Keratinocyte (primary cell): ENCODE results near the gene UBQLN4.

Experiments used
- EZH2 ChIP-seq: IDR thresholded peaks from one replicate; pipeline ENCODE4 v1.6.1; 2012; ENCODE audit warnings: inconsistent platforms, mild to moderate bottlenecking, low read length, moderate library complexity
- TF ChIP-seq, protein P1 (sequence below), 3 experiments: IDR thresholded peaks in 1 of 3; conservative IDR thresholded peaks in 1 of 3; optimal IDR thresholded peaks in 1 of 3; 2 replicates in 2 of 3; 3 replicates in 1 of 3; pipeline versions ENCODE3 to v1.5.1; 2011; ENCODE audit warnings: low read length in 3 of 3, mild to moderate bottlenecking in 3 of 3, moderate library complexity in 2 of 3, control low read depth in 1 of 3, inconsistent platforms in 1 of 3; ENCODE audit not compliant: insufficient read depth in 2 of 3; ENCODE audit errors: extremely low read depth in 1 of 3

DNA sequence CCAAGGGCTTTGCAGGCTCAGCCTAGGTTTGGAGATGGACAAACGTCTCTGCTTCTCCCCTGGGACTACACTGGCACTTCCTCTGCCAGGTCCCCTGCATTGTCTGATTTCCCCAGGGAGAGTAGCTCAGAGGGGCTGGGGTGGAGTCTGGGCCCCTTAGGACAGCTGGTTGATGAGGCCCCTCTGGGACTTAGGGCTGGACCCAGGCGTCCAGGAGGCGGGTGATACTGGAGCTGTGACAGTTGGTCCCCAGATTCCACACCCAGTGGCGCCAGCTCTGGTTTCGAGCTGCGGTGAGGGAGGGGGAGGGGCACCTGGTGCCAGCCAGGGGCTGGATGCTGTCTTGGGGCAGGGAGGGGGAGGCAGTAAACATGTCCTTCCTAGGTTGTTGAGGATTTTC, 36.1 kb upstream of the UBQLN4 start:
- TF ChIP-seq, protein P1, sequence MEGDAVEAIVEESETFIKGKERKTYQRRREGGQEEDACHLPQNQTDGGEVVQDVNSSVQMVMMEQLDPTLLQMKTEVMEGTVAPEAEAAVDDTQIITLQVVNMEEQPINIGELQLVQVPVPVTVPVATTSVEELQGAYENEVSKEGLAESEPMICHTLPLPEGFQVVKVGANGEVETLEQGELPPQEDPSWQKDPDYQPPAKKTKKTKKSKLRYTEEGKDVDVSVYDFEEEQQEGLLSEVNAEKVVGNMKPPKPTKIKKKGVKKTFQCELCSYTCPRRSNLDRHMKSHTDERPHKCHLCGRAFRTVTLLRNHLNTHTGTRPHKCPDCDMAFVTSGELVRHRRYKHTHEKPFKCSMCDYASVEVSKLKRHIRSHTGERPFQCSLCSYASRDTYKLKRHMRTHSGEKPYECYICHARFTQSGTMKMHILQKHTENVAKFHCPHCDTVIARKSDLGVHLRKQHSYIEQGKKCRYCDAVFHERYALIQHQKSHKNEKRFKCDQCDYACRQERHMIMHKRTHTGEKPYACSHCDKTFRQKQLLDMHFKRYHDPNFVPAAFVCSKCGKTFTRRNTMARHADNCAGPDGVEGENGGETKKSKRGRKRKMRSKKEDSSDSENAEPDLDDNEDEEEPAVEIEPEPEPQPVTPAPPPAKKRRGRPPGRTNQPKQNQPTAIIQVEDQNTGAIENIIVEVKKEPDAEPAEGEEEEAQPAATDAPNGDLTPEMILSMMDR (optimal IDR thresholded peaks at IDR 0.05 in 1 of 3, IDR thresholded peaks at IDR 0.05 in 1 of 3, conservative IDR thresholded peaks at IDR 0.05 in 1 of 3; ENCODE audit: extremely low read depth in 1 of 3, insufficient read depth in 2 of 3, low read length in 3 of 3) = no peak
- TF ChIP-seq EZH2 = no peak
